SJSA1 (cell line): ENCODE results near the gene TBC1D9. TPM values are rescaled to one million over a fixed set of nuclear protein-coding genes. Genes with fewer than 3 reads are reported as not detected.

Source experiments
- DNase-seq, 2 experiments: peaks; one replicate each; pipeline ENCODE4 v3.0.0-alpha.2; 2015 to 2020; ENCODE audit warnings: low spot score in 2 of 2, low read depth in 1 of 2
- H3K27ac ChIP-seq: fragments of 250-450 bp; sonication (Bioruptor Pico); 2 replicates; pipeline ENCODE4 v1.5.1; 2020; ENCODE audit warnings: mild to moderate bottlenecking, moderate library complexity
- H3K27me3 ChIP-seq: fragments of 250-450 bp; sonication (Bioruptor Pico); replicated peaks from 2 replicates; pipeline ENCODE4 v1.5.1; 2020; ENCODE audit warnings: mild to moderate bottlenecking, moderate library complexity
- H3K36me3 ChIP-seq: fragments of 250-450 bp; sonication (Bioruptor Pico); 2 replicates; pipeline ENCODE4 v1.5.1; 2020; ENCODE audit warnings: mild to moderate bottlenecking
- H3K4me1 ChIP-seq: fragments of 250-450 bp; sonication (Bioruptor Pico); replicated peaks from 2 replicates; pipeline ENCODE4 v1.6.1; 2021; ENCODE audit warnings: mild to moderate bottlenecking
- H3K4me3 ChIP-seq: fragments of 250-450 bp; sonication (Bioruptor Pico); 2 replicates; pipeline ENCODE4 v1.5.1; 2020; ENCODE audit warnings: mild to moderate bottlenecking
- H3K9me3 ChIP-seq: fragments of 250-450 bp; sonication (Bioruptor Pico); replicated peaks from 2 replicates; pipeline ENCODE4 v1.5.1; 2020; ENCODE audit warnings: mild to moderate bottlenecking
- total RNA-seq: library from RNA; depleted of rRNA; stranded (reverse); fragments of >200 nt; shearing (Covaris generic); gene quantifications from 2 replicates; pipeline ENCODE4 v1.2.3, GENCODE V29; 2014

The TBC1D9 gene
- total RNA-seq, 1 experiment from 2014 or later, result 19.0 TPM

DNA sequence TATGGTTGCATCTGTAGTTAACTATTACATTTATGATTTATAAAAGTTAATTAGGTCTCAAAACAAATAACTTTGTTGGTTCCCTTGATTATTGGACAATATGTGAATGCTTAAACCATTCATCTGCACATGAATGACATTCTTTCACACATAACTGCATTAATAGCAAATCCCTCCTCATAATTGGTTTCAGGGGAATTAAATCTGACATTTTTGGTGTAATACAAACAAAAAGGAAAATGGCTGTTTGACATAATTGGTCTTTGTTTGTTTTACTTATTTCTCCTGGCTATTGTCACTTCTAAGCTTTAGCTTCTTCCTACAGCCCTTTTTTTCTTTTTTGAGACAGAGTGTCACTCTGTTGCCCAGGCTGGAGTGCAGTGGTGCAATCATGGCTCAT lies 71.9 kb downstream of the TBC1D9 start:
- Histone ChIP-seq H3K27me3 (no peaks in the 10 kb centered on the region), H3K36me3 (no peaks in the 10 kb centered on the region; the same call in 1 of the 2 replicates), H3K4me3 (no peak overlapping the region), H3K9me3 (no peaks in the 10 kb centered on the region), H3K27ac (no peak overlapping the region), H3K4me1 (peaks cover 11% of the 10 kb centered on the region)
- DNase-seq, result no peak

- H3K9me3 ChIP-seq, result no peaks in the 10 kb centered on the region
- no peak overlapping the region for H3K27ac ChIP-seq
- no peak overlapping the region for H3K4me3 ChIP-seq
- DNase-seq, result no peak
- no peaks in the 10 kb centered on the region; the same call in 1 of the 2 replicates for H3K36me3 ChIP-seq
- no peaks in the 10 kb centered on the region for H3K4me1 ChIP-seq
- H3K27me3 ChIP-seq, result no peaks in the 10 kb centered on the region
Measured at GRCh38 chr4:140681201-140681600, 75.0 kb downstream of the TBC1D9 start.

- no peaks in the 10 kb centered on the region; the same call in 1 of the 2 replicates for H3K36me3 ChIP-seq
- no peaks in the 10 kb centered on the region for H3K27me3 ChIP-seq
- no peak overlapping the region for H3K4me3 ChIP-seq
- no peak for DNase-seq
- H3K27ac ChIP-seq, result no peak overlapping the region
- no peaks in the 10 kb centered on the region for H3K4me1 ChIP-seq
- H3K9me3 ChIP-seq, result no peaks in the 10 kb centered on the region
Measured at GRCh38 chr4:140680686-140681085, 75.5 kb downstream of the TBC1D9 start.

- Histone ChIP-seq H3K4me1 (no peaks in the 10 kb centered on the region), H3K4me3 (no peak overlapping the region), H3K27ac (no peak overlapping the region), H3K36me3 (no peaks in the 10 kb centered on the region), H3K27me3 (no peaks in the 10 kb centered on the region), H3K9me3 (no peaks in the 10 kb centered on the region)
- no peak for DNase-seq
Measured at GRCh38 chr4:140679576-140679975, 76.6 kb downstream of the TBC1D9 start.

DNA sequence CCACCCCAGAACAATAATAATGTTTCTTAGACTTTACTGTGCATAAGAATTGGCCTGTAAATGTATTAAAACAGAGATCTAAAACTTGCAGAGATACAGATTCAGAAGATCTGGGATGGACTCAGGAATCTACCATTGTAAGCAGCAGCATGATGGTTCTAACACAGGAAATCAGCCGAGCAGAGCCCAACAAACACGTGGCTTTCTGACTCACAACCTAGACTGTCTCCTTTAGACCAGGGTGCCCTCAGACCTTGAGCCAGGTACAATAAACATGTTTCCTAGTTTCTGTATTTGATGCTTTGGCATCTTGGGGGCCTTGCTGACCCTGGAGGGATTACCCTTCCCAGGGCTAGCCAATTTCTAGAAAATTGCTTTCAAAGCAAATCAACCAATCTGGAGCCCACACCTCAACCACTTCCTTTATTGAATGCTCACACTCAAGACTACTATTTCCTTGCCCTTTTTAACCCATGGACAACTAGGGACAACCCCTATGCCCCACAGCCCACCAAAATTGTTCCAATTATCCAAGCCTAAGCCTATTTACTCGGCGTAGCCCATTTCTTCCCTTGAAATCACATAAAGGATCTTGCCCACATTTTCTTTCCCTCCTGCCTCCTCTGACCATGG lies 80.5 kb downstream of the TBC1D9 start:
- H3K4me3 ChIP-seq, result no peak overlapping the region
- H3K9me3 ChIP-seq, result no peaks in the 10 kb centered on the region
- no peaks in the 10 kb centered on the region for H3K27me3 ChIP-seq
- no peaks in the 10 kb centered on the region for H3K4me1 ChIP-seq
- H3K27ac ChIP-seq, result no peak overlapping the region
- no peak for DNase-seq
- H3K36me3 ChIP-seq, result no peaks in the 10 kb centered on the region; the same call in 1 of the 2 replicates

GRCh38 chr4:140673729-140674128 lies 82.5 kb downstream of the TBC1D9 start:
- no peaks in the 10 kb centered on the region for H3K4me1 ChIP-seq
- no peaks in the 10 kb centered on the region for H3K27me3 ChIP-seq
- peaks cover 7% of the 10 kb centered on the region; the same call in 1 of the 2 replicates for H3K36me3 ChIP-seq
- H3K27ac ChIP-seq, result no peak overlapping the region
- no peak for DNase-seq
- no peak overlapping the region for H3K4me3 ChIP-seq
- H3K9me3 ChIP-seq, result no peaks in the 10 kb centered on the region

DNA sequence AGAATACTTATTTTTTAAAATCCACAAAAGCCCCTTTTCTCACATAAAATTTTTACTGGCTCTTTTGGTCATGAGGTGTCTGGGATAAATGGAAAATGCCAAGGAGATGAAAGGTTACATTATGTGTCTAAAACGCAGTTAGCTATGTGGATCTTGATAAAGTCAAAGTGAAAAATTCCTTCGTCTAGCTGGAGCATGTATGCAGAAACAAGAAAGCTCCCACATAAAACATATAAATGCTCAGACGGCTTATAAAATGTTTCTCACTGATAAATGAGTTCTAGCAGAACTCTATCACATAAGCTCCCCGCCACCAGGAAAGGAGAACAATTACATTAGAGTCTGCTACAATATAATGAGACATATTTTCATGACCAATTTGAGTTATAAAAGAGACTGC lies 83.8 kb downstream of the TBC1D9 start:
- Histone ChIP-seq H3K4me1 (no peaks in the 10 kb centered on the region), H3K4me3 (no peak overlapping the region), H3K27me3 (no peaks in the 10 kb centered on the region), H3K36me3 (peaks cover 8% of the 10 kb centered on the region; the same call in 1 of the 2 replicates), H3K9me3 (no peaks in the 10 kb centered on the region), H3K27ac (no peak overlapping the region)
- DNase-seq, result no peak

- Histone ChIP-seq H3K27me3 (no peaks in the 10 kb centered on the region), H3K36me3 (peaks cover 8% of the 10 kb centered on the region; the same call in 1 of the 2 replicates), H3K4me1 (no peaks in the 10 kb centered on the region), H3K9me3 (no peaks in the 10 kb centered on the region), H3K4me3 (no peak overlapping the region), H3K27ac (no peak overlapping the region)
- no peak for DNase-seq
Measured at GRCh38 chr4:140668111-140668510, 88.1 kb downstream of the TBC1D9 start.

GRCh38 chr4:140666889-140667614 lies 89.1 kb downstream of the TBC1D9 start:
- H3K27ac ChIP-seq, result no peak overlapping the region
- H3K4me3 ChIP-seq, result no peak overlapping the region
- DNase-seq, result no peak
- H3K9me3 ChIP-seq, result no peaks in the 10 kb centered on the region
- H3K4me1 ChIP-seq, result no peaks in the 10 kb centered on the region
- no peaks in the 10 kb centered on the region for H3K27me3 ChIP-seq
- peaks cover 8% of the 10 kb centered on the region; the same call in 1 of the 2 replicates for H3K36me3 ChIP-seq

DNA sequence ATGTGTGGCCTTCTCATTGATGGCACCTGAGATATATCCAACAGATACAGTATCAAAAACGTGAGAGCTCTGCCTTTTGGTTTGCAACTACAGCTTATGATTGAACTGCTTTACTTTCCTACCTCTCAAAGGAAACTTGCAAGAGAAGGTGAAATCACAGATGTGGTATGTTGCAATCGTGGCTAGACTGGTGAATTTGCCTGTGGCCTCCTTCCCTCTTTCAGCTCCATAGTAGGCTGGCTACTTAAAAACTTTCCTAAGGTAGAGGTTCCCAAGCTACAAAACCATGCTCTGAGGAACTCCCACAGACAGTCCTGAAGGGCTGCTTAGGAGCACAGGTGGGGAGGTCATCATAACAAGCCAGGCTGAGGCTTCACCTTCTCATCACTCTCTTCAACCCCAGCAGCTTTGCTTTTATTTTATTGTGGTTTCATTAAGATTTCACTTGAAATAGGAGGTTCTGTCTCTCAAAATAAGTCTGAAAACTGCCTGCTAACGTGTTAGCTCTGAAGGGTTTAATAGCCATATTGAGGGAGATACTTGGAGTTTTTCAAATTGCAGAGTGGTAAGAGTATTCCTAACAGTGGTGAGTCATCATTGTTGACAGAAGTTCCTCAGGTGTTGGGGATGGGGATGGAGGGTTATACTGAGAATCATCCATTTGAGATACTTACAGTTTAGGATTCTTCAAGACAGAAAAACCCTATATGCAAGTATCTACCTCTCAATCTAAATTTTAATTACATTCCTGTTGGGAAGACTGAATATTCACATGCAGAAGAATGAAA lies 93.9 kb downstream of the TBC1D9 start:
- no peak for DNase-seq
- no peak overlapping the region for H3K27ac ChIP-seq
- H3K27me3 ChIP-seq, result no peaks in the 10 kb centered on the region
- H3K4me3 ChIP-seq, result no peak overlapping the region
- H3K36me3 ChIP-seq, result no peaks in the 10 kb centered on the region
- H3K9me3 ChIP-seq, result no peaks in the 10 kb centered on the region
- no peaks in the 10 kb centered on the region for H3K4me1 ChIP-seq

- no peak for DNase-seq
- no peak overlapping the region for H3K27ac ChIP-seq
- H3K27me3 ChIP-seq, result no peaks in the 10 kb centered on the region
- no peak overlapping the region for H3K4me3 ChIP-seq
- H3K4me1 ChIP-seq, result no peaks in the 10 kb centered on the region
- peaks cover 4% of the 10 kb centered on the region; the same call in 1 of the 2 replicates for H3K36me3 ChIP-seq
- H3K9me3 ChIP-seq, result no peaks in the 10 kb centered on the region
Measured at GRCh38 chr4:140661550-140661949, 94.6 kb downstream of the TBC1D9 start.

GRCh38 chr4:140659943-140660700 lies 96.1 kb downstream of the TBC1D9 start:
- no peak overlapping the region for H3K4me3 ChIP-seq
- peaks cover 7% of the 10 kb centered on the region; the same call in 1 of the 2 replicates for H3K36me3 ChIP-seq
- no peaks in the 10 kb centered on the region for H3K9me3 ChIP-seq
- H3K4me1 ChIP-seq, result no peaks in the 10 kb centered on the region
- H3K27ac ChIP-seq, result no peak overlapping the region
- no peaks in the 10 kb centered on the region for H3K27me3 ChIP-seq
- no peak for DNase-seq

GRCh38 chr4:140654495-140654814 lies 101.7 kb downstream of the TBC1D9 start:
- H3K27me3 ChIP-seq, result no peaks in the 10 kb centered on the region
- no peak overlapping the region for H3K27ac ChIP-seq
- H3K4me1 ChIP-seq, result peaks cover 8% of the 10 kb centered on the region; the same call in 1 of the 2 replicates
- H3K9me3 ChIP-seq, result no peaks in the 10 kb centered on the region
- peaks cover 14% of the 10 kb centered on the region; the same call in 1 of the 2 replicates for H3K36me3 ChIP-seq
- no peak for DNase-seq
- H3K4me3 ChIP-seq, result no peak overlapping the region
